Measurements from ENCODE around the gene BABAM2.
"Not testable (repeated sequence)": the region's sequence is repeated elsewhere in the genome, so short reads cannot be mapped to it uniquely, and the experiment has no call there.

Gene BABAM2

GRCh38 chr2:28322456-28322855 lies 431.9 kb downstream of the BABAM2 start:
- no peak for DNase-seq

GRCh38 chr2:28322981-28323396 lies 432.5 kb downstream of the BABAM2 start:
- DNase-seq, result no peak

- DNase-seq, result no peak
Observed at GRCh38 chr2:28325173-28325566, 434.6 kb downstream of the BABAM2 start.

GRCh38 chr2:28325567-28326468 lies 435.3 kb downstream of the BABAM2 start:
- DNase-seq, result peak in 1 of 2 experiments; percentile 27

GRCh38 chr2:28326469-28326805 lies 435.9 kb downstream of the BABAM2 start:
- DNase-seq, result no peak

- no peak for DNase-seq
Observed at GRCh38 chr2:28326881-28327505, 436.5 kb downstream of the BABAM2 start.

- DNase-seq, result no peak
Observed at GRCh38 chr2:28327581-28327955, 437.0 kb downstream of the BABAM2 start.

- no peak for DNase-seq
Observed at GRCh38 chr2:28327956-28328922, 437.7 kb downstream of the BABAM2 start.

GRCh38 chr2:28329184-28329583 lies 438.7 kb downstream of the BABAM2 start:
- DNase-seq, result no peak

GRCh38 chr2:28330722-28331121 lies 440.2 kb downstream of the BABAM2 start:
- not testable (repeated sequence) for DNase-seq

- not testable (repeated sequence) for DNase-seq
Observed at GRCh38 chr2:28331797-28332196, 441.3 kb downstream of the BABAM2 start.

- no peak for DNase-seq
Observed at GRCh38 chr2:28332696-28333095, 442.2 kb downstream of the BABAM2 start.

- DNase-seq, result no peak
Observed at GRCh38 chr2:28333606-28334526, 443.3 kb downstream of the BABAM2 start.

GRCh38 chr2:28334527-28334894 lies 444.0 kb downstream of the BABAM2 start:
- DNase-seq, result no peak

- not testable (repeated sequence) for DNase-seq
Observed at GRCh38 chr2:28335265-28335664, 444.7 kb downstream of the BABAM2 start.

GRCh38 chr2:28335666-28336065 lies 445.1 kb downstream of the BABAM2 start:
- no peak for DNase-seq

GRCh38 chr2:28336264-28336980 lies 445.9 kb downstream of the BABAM2 start:
- DNase-seq, result no peak

- no peak for DNase-seq
Observed at GRCh38 chr2:28336982-28337627, 446.6 kb downstream of the BABAM2 start.

- DNase-seq, result no peak
Observed at GRCh38 chr2:28338046-28338817, 447.7 kb downstream of the BABAM2 start.

GRCh38 chr2:28338831-28339321 lies 448.3 kb downstream of the BABAM2 start:
- DNase-seq, result no peak

Data from activated CD4-positive, alpha-beta T cell treated with anti-CD3 and anti-CD28 coated beads, Interleukin-2, amount 50 U/mL, for 48 hours (primary cell).